Measurements from ENCODE around the gene SBNO1.

DNA sequence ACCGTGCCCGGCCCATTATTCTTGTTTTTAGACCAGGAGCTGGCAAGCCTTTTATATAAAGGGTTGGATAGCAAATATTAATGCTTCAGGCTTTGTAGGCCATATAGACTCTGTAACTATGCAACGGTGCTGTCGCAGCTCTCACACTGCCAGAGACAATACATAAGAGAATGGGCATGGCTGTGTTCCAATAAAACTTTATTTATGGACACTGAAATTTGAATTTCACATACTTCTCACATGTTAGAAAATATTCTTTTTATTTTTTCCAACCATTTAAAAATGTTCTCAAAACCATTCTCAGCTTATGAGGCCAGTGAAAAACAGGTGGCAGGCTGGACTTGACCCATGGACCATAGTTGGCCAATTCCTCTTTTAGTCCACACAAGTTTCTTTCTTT lies 80.0 kb downstream of the SBNO1 start:
- TF ChIP-seq CTCF (IDR thresholded peaks at IDR 0.05; ENCODE audit: low read depth, low read length, poor library complexity, severe bottlenecking) (no peak), EZH2phosphoT487 (IDR thresholded peaks at IDR 0.05; ENCODE audit: borderline replicate concordance, low read length) (no peak)

All from DOHH2 (cell line).